ENCODE results near the gene HERPUD1. TPM values are rescaled to one million over a fixed set of nuclear protein-coding genes. Genes with fewer than 3 reads are reported as not detected.

The HERPUD1 gene
- total RNA-seq, 2 experiments from 2014 or later: 81.3 to 113 TPM

DNA sequence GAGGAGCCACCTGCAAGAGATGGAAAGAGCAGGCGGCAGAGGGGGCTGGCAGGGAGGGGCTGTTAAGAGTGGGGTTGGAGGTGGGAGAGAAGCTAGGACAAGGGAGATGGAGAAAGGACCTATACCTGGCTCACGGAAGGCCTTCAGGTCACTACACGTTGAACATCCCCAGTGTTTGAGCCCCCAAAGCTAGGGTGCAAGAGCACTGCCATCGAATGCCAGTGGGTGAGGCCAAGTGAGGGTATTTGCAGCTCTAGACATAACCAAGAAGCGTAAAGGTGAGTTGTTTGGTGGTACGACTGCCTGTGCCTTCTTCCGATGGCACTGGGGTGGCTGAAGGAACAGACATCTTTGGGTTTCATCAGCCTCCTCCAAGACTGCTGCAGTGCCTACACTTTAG lies 17.0 kb upstream of the HERPUD1 start:
- Mint-ChIP-seq H3K4me1 (peaks cover 50% of the 10 kb centered on the region), H3K36me3 (ENCODE audit: low read depth) (peaks cover 4% of the 10 kb centered on the region), H3K9me3 (peaks cover 2% of the 10 kb centered on the region), H3K4me3 (no peak overlapping the region), H3K27ac (no peak overlapping the region), H3K27me3 (peaks cover 17% of the 10 kb centered on the region)
- ChIA-PET CTCF (interaction anchor here (0.8 to 1.4 kb wide), 2 partner anchors 12 to 605 kb away, joined by 3 to 4 read pairs; no protein-coding TSS in a partner anchor), POLR2A (interaction anchor here (0.6 kb wide), 2 partner anchors 14 to 87 kb away, joined by 3 read pairs; no protein-coding TSS in a partner anchor)
- DNase-seq: no peak

- H3K36me3 Mint-ChIP-seq (ENCODE audit: low read depth): peaks cover 4% of the 10 kb centered on the region
- ChIA-PET POLR2A (interaction anchor here (0.6 kb wide), 1 partner anchor 14 kb away, joined by 3 read pairs; no protein-coding TSS in a partner anchor), CTCF (interaction anchor here (0.8 to 1.4 kb wide), 2 partner anchors 13 to 604 kb away, joined by 3 to 4 read pairs; no protein-coding TSS in a partner anchor)
- H3K4me1 Mint-ChIP-seq: peaks cover 49% of the 10 kb centered on the region
- peaks cover 2% of the 10 kb centered on the region for H3K9me3 Mint-ChIP-seq
- DNase-seq: no peak
- no peak overlapping the region for H3K4me3 Mint-ChIP-seq
- H3K27me3 Mint-ChIP-seq: peaks cover 17% of the 10 kb centered on the region
- H3K27ac Mint-ChIP-seq: no peak overlapping the region
These were observed 16.4 kb upstream of the HERPUD1 start for GRCh38 chr16:56915336-56916119.

DNA sequence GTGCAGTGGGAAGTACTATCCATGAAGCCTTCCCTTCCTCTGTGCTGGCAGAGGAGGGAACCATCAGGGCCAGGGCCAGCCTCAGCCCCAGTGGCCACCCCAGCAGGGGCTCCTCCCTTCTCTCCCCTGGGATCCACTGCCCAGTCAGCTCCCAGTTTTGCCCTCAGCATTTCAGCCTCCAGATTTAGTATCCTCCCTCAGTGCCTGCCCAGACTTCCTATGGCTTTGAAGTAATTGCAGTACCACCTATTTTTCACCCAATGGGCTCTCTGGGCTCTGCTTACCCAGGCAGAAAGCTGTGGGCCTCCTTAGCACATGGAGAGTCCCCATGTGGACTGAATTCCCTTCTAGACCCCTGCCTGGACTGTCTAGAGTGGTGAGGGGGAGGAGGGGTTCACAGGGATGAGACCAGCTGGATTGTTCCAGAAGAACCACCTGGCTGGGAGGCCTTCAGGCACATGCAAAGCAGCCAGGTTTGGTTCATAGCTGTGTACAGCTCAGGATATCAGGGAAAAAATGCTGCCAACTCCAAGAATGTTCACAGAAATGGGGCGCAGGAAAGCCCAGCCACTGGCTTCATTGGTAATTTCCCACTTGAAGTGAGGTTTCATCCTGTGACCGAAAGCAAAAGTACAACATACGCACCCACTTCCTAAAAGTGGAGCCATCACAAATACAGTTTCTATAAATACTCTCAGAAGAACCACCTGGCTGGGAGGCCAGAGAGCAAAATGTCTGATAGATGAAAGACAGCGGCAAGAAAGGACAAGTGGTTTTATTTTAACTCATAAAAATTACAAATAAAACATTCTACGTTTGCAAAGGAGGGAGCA lies 15.2 kb upstream of the HERPUD1 start:
- DNase-seq: peak; percentile 54
- POLR2A ChIA-PET: no interaction called here
- Mint-ChIP-seq H3K4me1 (peaks cover 36% of the 10 kb centered on the region), H3K27me3 (peaks cover 17% of the 10 kb centered on the region), H3K36me3 (ENCODE audit: low read depth) (peaks cover 4% of the 10 kb centered on the region), H3K27ac (peak overlapping the region; percentile 92), H3K9me3 (peaks cover 2% of the 10 kb centered on the region), H3K4me3 (peak overlapping the region; percentile 51)
- CTCF ChIA-PET: interaction anchor here (0.6 to 2.1 kb wide), 3 partner anchors 10 to 241 kb away, joined by 4 to 6 read pairs (median 5); no protein-coding TSS in a partner anchor

DNA sequence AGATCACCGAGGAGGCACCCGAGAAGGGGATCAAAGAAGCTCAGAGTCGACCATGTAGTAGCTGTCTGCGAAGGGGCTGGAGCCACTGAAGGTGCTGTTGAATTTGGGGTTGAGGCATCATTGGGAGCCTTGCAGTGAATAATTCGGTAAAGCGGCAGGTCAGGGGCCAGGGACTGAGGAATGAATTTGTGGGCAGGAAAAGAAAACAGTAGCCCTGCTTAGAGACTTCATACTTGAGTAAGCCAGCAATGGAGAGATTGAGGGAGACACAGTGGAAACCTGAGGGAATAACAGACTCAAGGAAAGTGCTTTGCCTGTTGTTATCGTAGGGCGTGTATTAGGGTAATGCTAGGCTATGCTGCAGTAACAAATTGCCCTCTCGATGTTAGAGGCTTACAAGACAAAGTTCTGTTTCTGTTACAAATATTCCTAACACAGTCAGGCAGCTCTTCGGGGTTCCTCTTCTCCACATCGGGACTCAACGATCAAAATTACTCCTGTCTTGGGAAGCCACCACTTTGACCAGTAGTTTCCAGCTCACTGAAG lies 13.4 kb upstream of the HERPUD1 start:
- H3K27ac Mint-ChIP-seq: peak overlapping the region; percentile 51
- DNase-seq: no peak
- CTCF ChIA-PET: interaction anchor here (0.6 to 2.1 kb wide), 3 partner anchors 8 to 972 kb away, joined by 3 to 6 read pairs (median 4); no protein-coding TSS in a partner anchor

DNA sequence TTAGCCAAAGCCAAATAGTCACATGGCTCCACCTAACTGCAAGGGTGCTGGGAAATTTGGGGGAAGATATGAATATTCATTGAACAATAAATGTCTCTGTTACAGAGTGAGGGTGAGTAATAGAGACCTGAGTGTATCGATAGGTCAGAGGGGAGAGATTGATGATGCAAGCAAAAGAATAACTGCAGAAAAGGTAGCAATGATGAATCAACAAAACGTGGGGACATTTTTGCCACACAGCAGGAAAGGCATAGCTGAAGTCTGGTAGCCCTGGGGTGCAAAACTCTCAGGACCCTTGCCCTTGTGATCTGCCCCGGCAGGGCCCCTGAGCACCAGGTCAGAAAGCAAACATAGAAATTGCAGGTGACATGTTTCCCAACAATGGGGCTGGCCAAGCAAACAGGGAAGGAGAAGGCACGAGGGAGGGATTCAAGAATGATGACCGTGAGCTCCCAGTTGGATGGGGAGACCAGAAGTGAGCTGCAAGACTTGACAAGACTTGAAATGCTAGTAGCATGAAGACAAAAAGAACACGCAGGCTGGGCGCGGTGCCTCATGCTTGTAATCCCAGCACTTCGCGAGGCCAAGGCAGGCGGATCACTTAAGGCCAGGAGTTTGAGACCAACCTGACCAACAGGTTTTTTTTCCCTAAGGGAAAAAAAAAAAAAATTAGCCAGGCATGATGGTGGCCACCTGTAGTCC lies 12.7 kb upstream of the HERPUD1 start:
- H3K27me3 Mint-ChIP-seq: peaks cover 13% of the 10 kb centered on the region
- H3K9me3 Mint-ChIP-seq: peaks cover 2% of the 10 kb centered on the region
- ChIA-PET CTCF (no interaction called here), POLR2A (interaction anchor here (1.1 kb wide), 1 partner anchor 12 kb away, joined by 3 read pairs; no protein-coding TSS in a partner anchor)
- H3K4me3 Mint-ChIP-seq: no peak overlapping the region
- no peak overlapping the region for H3K27ac Mint-ChIP-seq
- peaks cover 36% of the 10 kb centered on the region for H3K4me1 Mint-ChIP-seq
- peaks cover 4% of the 10 kb centered on the region for H3K36me3 Mint-ChIP-seq (ENCODE audit: low read depth)
- no peak for DNase-seq

More for the DNA sequence above, 13.4 kb upstream of the HERPUD1 start:
- Mint-ChIP-seq H3K9me3 (peaks cover 2% of the 10 kb centered on the region), H3K4me3 (no peak overlapping the region), H3K4me1 (peaks cover 33% of the 10 kb centered on the region), H3K36me3 (ENCODE audit: low read depth) (peaks cover 4% of the 10 kb centered on the region), H3K27me3 (peaks cover 15% of the 10 kb centered on the region)
- POLR2A ChIA-PET: interaction anchor here (1.1 kb wide), 1 partner anchor 13 kb away, joined by 3 read pairs; no protein-coding TSS in a partner anchor

- peaks cover 34% of the 10 kb centered on the region for H3K4me1 Mint-ChIP-seq
- no peak for DNase-seq
- CTCF ChIA-PET: interaction anchor here (0.6 to 1.4 kb wide), 2 partner anchors 10 to 17 kb away, joined by 3 to 5 read pairs; partner anchors contain the start of gene HERPUD1
- peaks cover 9% of the 10 kb centered on the region for H3K27me3 Mint-ChIP-seq
- H3K27ac Mint-ChIP-seq: no peak overlapping the region
- POLR2A ChIA-PET: no interaction called here
- H3K36me3 Mint-ChIP-seq (ENCODE audit: low read depth): peaks cover 4% of the 10 kb centered on the region
- peaks cover 2% of the 10 kb centered on the region for H3K9me3 Mint-ChIP-seq
- no peak overlapping the region for H3K4me3 Mint-ChIP-seq
These were observed 10.4 kb upstream of the HERPUD1 start for GRCh38 chr16:56921571-56921970.

GRCh38 chr16:56923481-56924091 lies 8.4 kb upstream of the HERPUD1 start:
- Mint-ChIP-seq H3K36me3 (ENCODE audit: low read depth) (no peaks in the 10 kb centered on the region), H3K4me1 (peaks cover 14% of the 10 kb centered on the region), H3K4me3 (no peak overlapping the region), H3K27ac (no peak overlapping the region), H3K9me3 (no peaks in the 10 kb centered on the region), H3K27me3 (peaks cover 4% of the 10 kb centered on the region)
- DNase-seq: no peak
- ChIA-PET POLR2A (no interaction called here), CTCF (interaction anchor here (0.6 to 2.3 kb wide), 2 partner anchors 11 to 238 kb away, joined by 3 to 7 read pairs; no protein-coding TSS in a partner anchor)

- Mint-ChIP-seq H3K27ac (no peak overlapping the region), H3K4me1 (peaks cover 17% of the 10 kb centered on the region), H3K9me3 (no peaks in the 10 kb centered on the region), H3K36me3 (ENCODE audit: low read depth) (peaks cover 1% of the 10 kb centered on the region), H3K27me3 (no peaks in the 10 kb centered on the region), H3K4me3 (no peak overlapping the region)
- POLR2A ChIA-PET: no interaction called here
- no peak for DNase-seq
- CTCF ChIA-PET: interaction anchor here (1.1 to 1.3 kb wide), 2 partner anchors 11 to 72 kb away, joined by 3 to 6 read pairs; no protein-coding TSS in a partner anchor
These were observed 4.5 kb upstream of the HERPUD1 start for GRCh38 chr16:56927471-56927870.

DNA sequence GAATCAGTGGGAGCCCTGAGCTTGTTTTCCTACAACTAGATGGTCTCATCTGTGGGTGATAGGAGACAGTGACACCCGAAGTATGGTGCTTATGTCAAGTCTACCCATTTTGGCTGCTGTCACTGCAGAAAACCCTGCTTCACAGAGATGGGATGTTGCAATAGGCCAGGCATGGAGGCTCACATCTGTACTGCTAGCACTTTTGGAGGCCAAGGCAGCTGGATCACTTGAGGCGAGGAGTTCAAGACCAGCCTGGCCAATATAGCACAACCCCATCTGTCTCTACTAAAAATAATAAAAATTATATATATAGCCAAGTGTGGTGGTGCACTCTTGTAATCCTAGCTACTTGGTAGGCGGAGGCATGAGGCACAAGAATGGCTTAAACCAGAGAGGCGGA lies 2.3 kb upstream of the HERPUD1 start:
- H3K4me1 Mint-ChIP-seq: peaks cover 18% of the 10 kb centered on the region
- no peak for DNase-seq
- no peak overlapping the region for H3K27ac Mint-ChIP-seq
- ChIA-PET POLR2A (interaction anchor here (0.7 kb wide), 1 partner anchor 15 kb away, joined by 3 read pairs; no protein-coding TSS in a partner anchor), CTCF (interaction anchor here (0.6 to 1.4 kb wide), 2 partner anchors 18 to 194 kb away, joined by 3 read pairs; no protein-coding TSS in a partner anchor)
- H3K36me3 Mint-ChIP-seq (ENCODE audit: low read depth): peaks cover 20% of the 10 kb centered on the region
- H3K9me3 Mint-ChIP-seq: no peaks in the 10 kb centered on the region
- no peak overlapping the region for H3K4me3 Mint-ChIP-seq
- H3K27me3 Mint-ChIP-seq: no peaks in the 10 kb centered on the region

DNA sequence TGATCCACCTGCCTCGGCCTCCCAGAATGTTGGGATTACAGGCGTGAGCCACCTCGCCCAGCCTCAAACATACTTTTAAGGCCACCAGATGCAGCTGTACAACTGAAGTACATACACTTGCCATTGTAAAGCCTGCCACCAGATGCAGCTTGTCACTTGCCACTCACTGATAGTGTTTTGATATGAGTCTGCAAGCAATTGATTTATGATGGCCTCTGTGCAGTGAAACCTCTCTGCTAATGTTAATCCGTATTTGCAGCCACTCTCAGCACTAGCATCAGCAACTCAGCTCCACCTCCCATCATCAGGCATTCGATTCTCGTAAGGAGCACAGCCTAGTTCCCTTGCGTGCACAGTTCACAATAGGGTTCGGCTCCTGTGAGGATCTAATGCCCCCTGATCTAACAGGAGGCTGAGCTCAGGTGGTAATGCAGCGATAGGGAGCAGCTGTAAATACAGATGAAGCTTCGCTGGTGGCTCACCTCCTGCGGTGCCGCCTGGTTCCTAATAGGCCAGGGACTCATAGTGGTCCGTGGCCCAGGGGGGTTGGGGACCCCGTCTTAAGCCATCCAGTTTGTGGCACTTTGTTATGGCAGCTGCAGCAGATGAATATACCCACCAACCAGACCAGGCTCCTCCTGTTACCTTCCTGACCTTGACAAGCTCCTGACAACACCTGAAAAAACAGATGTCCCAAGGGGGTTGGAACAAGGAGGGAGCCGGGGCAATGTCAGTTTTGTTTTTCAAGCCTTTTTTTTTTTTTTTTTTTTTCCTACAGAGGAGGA lies 1.3 kb upstream of the HERPUD1 start:
- Mint-ChIP-seq H3K27ac (peak overlapping the region; percentile 99), H3K36me3 (ENCODE audit: low read depth) (peaks cover 30% of the 10 kb centered on the region), H3K27me3 (no peaks in the 10 kb centered on the region), H3K9me3 (no peaks in the 10 kb centered on the region), H3K4me3 (peak overlapping the region; percentile 99), H3K4me1 (peaks cover 25% of the 10 kb centered on the region)
- ChIA-PET POLR2A (interaction anchor here (1.3 to 1.4 kb wide), 2 partner anchors 20 kb away, joined by 3 to 5 read pairs; no protein-coding TSS in a partner anchor), CTCF (interaction anchor here (0.5 to 1.9 kb wide), 10 partner anchors 9 to 898 kb away, joined by 3 to 5 read pairs (median 3); no protein-coding TSS in a partner anchor)
- no peak for DNase-seq
